HG02588 (cell line): ENCODE measurements around the gene RIPOR3.
"Not testable (repeated sequence)": the region's sequence is repeated elsewhere in the genome, so short reads cannot be mapped to it uniquely, and the experiment has no call there.

Experiments used
- ATAC-seq: cut with Tn5 transposase; IDR thresholded peaks from one replicate; pipeline ENCODE4 v1.9.1; 2021; ENCODE audit warnings: mild to moderate bottlenecking, moderate library complexity; ENCODE audit not compliant: unreplicated experiment

RIPOR3 gene

GRCh38 chr20:50704514-50704913 is 13.2 kb upstream of the RIPOR3 start:
- ATAC-seq: no peak

- ATAC-seq: not testable (repeated sequence)
Observed at GRCh38 chr20:50703651-50704438, 12.5 kb upstream of the RIPOR3 start.

GRCh38 chr20:50701041-50701963 is 10.0 kb upstream of the RIPOR3 start:
- no peak for ATAC-seq

- no peak for ATAC-seq
Observed at GRCh38 chr20:50699688-50700087, 8.3 kb upstream of the RIPOR3 start.

- not testable (repeated sequence) for ATAC-seq
Observed at GRCh38 chr20:50698255-50698654, 6.9 kb upstream of the RIPOR3 start.

GRCh38 chr20:50695135-50695872 is 4.0 kb upstream of the RIPOR3 start:
- ATAC-seq: no peak

- ATAC-seq: no peak
Observed at GRCh38 chr20:50694379-50695134, 3.2 kb upstream of the RIPOR3 start.

- ATAC-seq: no peak
Observed at GRCh38 chr20:50693001-50693400, 1.7 kb upstream of the RIPOR3 start.

GRCh38 chr20:50692552-50692933 is 1.2 kb upstream of the RIPOR3 start:
- no peak for ATAC-seq

- no peak for ATAC-seq
Observed at GRCh38 chr20:50691573-50692551, 520 bp upstream of the RIPOR3 start.

- ATAC-seq: no peak
Observed at GRCh38 chr20:50689864-50690649, 1.3 kb downstream of the RIPOR3 start.

GRCh38 chr20:50688256-50688975 is 2.9 kb downstream of the RIPOR3 start:
- no peak for ATAC-seq

- ATAC-seq: no peak
Observed at GRCh38 chr20:50686821-50687220, 4.5 kb downstream of the RIPOR3 start.

- no peak for ATAC-seq
Observed at GRCh38 chr20:50683570-50683969, 7.8 kb downstream of the RIPOR3 start.

GRCh38 chr20:50682947-50683530 is 8.3 kb downstream of the RIPOR3 start:
- no peak for ATAC-seq

- ATAC-seq: no peak
Observed at GRCh38 chr20:50682065-50682464, 9.3 kb downstream of the RIPOR3 start.

GRCh38 chr20:50681359-50682064 is 9.8 kb downstream of the RIPOR3 start:
- no peak for ATAC-seq
